GM21737 (cell line): ENCODE data around the gene SLC11A2.

Experiments
- ATAC-seq: cut with Tn5 transposase; IDR thresholded peaks from one replicate; pipeline ENCODE4 v1.9.1; 2021; ENCODE audit warnings: mild to moderate bottlenecking, moderate library complexity; ENCODE audit not compliant: unreplicated experiment

The SLC11A2 gene

DNA sequence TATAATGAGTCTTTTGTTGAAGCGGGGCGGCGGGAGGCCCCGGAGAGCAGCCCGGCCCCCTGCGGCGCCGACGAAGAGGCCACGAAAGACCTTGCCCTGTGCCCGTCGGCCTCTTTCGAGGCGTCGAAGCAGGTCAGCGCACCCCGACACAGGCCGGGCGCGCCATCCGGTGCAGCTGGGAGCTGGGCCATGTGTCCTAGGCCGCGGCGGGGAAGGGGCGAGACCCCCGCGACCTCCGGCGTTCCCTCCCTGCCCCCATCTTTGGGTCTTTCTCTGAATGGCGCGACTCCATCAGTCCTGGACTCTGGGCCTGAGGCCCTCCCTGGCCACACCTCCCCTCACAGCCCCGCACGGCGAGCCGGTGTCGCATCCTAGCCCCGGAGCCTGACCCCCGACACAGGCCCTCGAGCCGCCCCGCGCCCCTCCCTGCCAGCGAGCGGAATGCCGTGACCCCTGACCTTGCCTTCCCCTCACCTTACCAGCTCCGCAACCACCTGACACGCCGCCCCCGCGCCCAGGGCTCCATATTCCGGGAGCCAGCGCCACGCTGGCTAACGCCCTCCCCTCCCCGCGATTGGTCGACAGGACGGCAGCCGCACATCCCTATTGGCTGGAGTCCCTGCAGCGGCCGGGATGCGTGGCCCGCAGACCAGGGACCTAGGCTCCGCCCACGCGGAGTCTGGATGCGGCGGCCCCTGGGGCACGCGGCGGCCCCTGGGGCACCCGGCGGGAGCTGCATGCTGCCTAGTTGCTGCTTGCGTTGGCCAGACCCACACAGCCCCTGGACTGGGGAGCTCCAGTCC, at the start of gene SLC11A2:
Gene SLC11A2 (minus strand): TSS at position 549 of the 803 bp plus-strand sequence. CDS start 15,656 bp downstream, outside the sequence.
- ATAC-seq, result peak; percentile 92

DNA sequence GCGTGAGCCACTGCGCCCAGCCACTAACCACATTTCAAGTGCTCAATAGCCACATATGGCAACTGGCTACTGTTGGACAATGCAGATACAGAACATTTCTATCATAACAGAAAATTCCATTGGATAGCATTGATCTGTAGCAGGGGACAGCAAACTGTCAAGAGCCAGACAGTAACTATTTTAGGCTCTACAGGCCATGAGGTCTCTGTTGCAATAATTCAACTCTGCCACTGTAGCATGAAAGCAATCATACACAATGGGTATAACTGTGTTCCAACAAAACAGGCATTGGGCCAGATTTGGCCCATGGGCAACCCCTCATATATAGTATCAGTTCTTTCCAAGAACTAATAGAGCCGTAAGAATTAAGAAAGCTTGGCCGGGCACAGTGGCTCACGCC, 49.2 kb upstream of the SLC11A2 start:
- no peak for ATAC-seq

DNA sequence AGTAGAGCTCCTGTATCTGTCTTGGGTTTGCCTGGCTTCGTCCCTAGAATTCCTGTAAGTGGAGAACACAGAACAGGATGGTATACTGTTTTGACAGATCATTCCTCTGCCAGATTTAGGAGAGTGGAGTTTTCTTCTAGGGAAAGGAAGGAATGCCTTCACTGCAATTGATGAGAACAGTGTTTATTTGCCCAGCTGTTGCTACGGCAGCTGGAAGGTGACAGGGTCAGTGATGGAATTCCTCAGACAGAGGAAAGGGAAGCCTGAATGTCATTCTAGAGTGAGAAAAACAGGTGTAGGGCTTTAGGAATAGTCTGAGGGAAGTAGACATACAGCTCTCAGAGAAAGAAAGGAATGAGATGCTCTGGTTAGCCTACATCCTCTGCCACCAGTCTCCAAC, 45.5 kb upstream of the SLC11A2 start:
- ATAC-seq, result no peak

- ATAC-seq, result no peak
These were observed 43.8 kb upstream of the SLC11A2 start for GRCh38 chr12:51070004-51070403.

GRCh38 chr12:51067771-51068170, 41.6 kb upstream of the SLC11A2 start:
- no peak for ATAC-seq

DNA sequence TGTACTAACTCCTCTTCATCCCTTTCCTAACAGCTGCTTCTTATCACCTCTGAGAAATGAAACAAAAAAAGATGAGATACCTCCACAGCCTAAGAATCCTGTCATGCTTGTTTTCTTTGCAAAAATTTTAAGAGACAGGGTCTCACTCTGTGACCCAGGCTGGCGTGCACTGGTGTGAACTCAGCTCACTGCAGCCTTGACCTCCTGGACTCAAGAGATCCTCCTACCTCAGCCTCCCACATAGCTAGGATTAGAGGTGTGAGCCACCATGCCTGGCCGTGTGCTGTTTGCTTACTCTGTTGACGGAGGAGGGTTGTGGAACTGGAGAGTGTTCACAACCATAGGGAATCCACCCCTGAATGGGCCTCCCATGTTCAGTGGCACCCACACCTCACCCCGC, 41.0 kb upstream of the SLC11A2 start:
- ATAC-seq, result no peak

DNA sequence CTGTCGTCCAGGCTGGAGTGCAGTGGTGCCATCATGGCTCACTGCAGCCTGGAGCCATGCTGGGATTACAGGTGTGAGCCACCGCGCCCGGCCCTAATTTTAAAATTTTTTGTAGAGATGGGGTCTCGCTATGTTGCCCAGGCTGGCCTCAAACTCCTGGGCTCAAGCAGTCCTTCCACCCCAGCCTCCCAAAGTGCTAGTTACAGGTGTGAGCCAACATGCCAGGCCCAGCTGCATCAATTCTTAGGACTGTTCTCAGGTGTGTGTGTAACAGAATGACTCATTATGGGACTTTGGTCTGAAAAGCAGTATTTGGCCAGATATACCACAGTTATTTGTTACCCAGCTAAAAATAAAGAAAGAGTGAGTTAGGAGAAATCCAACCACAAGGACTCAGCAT, 39.3 kb upstream of the SLC11A2 start:
- ATAC-seq, result no peak

GRCh38 chr12:51062631-51063397, 36.6 kb upstream of the SLC11A2 start:
- no peak for ATAC-seq

- ATAC-seq, result no peak
These were observed 32.9 kb upstream of the SLC11A2 start for GRCh38 chr12:51059086-51059485.

DNA sequence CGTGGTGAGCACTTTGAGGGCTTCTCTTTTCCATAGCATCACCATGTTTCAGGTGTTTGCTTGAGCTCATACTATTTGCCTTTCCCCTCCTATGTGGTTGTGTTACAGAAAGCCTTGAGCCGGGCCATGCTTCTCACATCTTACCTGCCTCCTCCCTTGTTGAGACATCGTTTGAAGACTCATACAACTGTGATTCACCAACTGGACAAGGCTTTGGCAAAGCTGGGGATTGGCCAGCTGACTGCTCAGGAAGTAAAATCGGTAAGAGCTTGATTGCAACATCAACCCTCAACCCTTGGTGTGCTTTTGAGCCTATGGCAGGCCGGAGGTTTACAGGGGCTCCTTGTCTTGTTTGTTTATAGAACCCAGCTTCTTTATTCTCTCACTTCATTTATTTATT, 30.1 kb upstream of the SLC11A2 start:
- no peak for ATAC-seq

- ATAC-seq, result no peak
These were observed 28.9 kb upstream of the SLC11A2 start for GRCh38 chr12:51055060-51055459.

- ATAC-seq, result no peak
These were observed 25.6 kb upstream of the SLC11A2 start for GRCh38 chr12:51051787-51052186.

DNA sequence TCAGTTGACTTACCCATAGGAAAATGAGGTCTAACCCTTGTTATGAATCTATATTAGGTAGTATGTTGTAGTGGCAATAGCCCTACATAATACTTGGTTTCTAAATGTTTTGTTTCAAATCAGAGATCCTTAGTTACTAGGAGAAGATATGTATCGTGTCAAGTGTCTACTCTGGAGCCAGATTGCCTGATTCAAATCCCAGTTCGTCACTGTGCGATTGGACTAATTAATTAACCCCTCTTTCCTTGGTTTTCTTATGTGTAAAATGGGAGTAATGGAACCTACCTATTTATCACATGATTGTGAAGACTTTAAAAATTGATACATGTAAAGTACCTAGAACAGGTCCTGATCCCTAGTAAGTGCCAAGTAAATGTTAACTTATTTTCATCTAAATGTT, 23.3 kb upstream of the SLC11A2 start:
- no peak for ATAC-seq

DNA sequence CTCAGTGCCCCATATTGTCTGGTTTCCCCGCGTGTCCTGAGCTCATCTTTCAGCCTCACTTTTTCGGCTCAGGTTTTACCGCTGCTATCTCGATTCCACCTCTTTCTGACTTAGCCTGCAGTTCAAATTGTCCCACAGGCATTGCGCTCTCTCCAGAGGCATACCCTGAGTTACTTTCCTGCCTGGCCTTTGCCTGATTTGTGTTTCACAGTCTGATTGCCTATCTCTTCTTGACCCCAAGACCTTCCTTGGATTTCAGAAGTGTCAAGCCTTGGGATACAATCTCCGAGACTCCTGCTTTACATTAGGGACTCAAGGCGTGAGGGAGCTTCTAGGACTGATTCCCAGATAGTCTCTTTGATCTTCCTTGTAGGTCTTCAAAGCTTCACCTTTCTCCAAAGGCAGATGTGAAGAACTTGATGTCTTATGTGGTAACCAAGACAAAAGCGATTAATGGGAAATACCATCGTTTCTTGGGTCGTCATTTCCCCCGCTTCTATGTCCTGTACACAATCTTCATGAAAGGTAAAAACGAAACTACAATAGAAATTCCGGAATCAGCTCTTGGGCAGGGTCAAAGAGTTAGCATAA, 22.6 kb upstream of the SLC11A2 start:
- ATAC-seq, result no peak

- ATAC-seq, result peak; percentile 96
These were observed 21.7 kb upstream of the SLC11A2 start, which contains the start of gene LETMD1 for GRCh38 chr12:51047655-51048540. TSS of gene LETMD1 (plus strand) at chr12:51048327. CDS start at chr12:51048357, 30 bp downstream.

DNA sequence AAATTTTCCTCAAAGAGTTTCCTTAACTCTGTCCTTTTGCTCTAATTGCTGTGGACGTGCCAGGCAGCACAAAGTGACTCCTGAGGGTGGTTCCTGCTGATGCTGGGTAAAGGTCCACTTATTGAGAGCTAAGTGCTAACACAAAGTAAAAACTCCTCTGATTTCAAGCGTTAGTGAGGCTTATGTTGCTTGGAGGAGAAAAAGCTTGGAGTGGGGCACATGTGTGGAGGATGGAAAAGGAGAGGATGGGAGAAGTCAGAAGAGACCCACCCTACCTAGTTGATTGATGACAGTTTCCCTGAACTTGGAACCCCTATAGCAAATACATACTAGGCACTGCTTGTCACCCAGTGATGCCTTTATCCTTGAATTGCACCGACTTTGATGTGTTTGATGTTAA, 10.1 kb upstream of the SLC11A2 start:
- no peak for ATAC-seq

- ATAC-seq, result no peak
These were observed 7.4 kb upstream of the SLC11A2 start for GRCh38 chr12:51033457-51034089.

DNA sequence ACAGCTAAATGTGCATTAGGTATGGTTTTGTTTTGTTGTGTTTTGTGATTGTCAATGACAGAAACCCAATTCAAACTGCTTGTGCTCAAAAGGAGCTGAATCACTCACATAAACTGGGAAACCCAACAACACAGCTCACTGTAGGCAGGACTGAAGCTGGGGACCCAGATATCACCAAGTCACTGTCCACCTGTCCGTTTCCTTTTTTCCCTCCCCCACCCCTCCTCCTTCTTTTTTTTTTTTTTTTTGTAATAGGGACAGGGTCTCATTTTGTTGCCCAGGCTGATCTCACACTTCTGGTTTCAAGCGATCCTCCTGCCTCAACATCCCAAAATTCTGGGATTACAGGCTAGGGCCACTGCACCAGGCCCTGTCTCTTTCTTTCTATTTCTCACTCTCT, 6.9 kb upstream of the SLC11A2 start:
- ATAC-seq, result no peak

DNA sequence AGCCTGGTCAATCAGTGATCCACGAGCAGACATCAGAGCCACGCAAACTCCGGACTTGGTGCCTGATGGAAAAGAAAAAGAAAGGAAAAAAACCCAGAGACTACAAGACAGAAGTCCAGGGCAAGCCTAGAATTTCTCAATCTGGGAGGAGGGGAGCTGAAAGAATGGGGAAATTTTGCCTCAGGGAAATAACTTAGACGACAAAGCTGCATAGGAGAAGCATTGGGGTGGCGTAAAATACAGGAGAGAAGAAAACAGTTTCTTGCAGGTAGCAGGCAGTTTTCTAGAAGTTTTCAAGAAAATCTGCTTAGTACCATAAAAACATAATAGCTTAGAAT, 2.6 kb upstream of the SLC11A2 start:
- ATAC-seq, result no peak

DNA sequence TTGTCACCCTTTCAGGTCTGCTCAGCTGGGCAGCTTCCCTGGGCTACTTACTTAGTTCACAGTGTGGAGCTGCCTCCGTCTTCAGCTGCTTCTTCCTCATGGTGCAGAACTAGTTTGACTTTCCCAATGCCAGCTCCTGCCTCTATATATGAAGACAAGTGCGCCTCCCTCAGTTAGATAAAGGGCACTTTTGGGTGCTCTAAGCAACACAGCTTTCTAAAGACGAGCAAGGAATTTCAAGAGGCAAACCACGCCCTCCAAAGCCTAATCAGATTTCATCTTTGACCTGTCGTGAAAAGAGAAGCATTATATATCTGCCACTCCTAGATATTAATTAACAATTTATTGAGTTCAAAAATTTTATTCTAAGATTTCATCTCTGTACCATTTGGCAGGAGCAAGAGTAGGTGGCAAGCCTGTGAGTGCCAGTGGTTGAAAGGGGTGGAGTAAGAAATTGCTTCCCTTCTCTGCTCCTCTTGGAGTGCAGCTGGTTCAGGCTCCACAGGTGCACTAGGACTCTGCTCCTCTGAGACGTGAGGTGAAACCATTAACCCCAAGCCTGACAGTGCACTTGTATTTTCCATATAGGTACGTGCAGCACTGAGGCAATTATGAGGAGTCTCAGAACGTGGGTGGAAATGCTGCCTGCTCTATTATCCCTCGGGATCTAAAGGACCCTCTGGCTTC, 2.1 kb upstream of the SLC11A2 start:
- ATAC-seq, result no peak
